ENCODE measurements around the gene CKS2. TPM values are rescaled to one million over a fixed set of nuclear protein-coding genes. Genes with fewer than 3 reads are reported as not detected.

CKS2 gene
- polyA plus RNA-seq, 1 donor (not counting 4 experiments of a cell fraction or from before 2014, with no cell fraction given): 291 TPM

GRCh38 chr9:89304020-89304833 is 6.8 kb upstream of the CKS2 start:
- dilution Hi-C loops (cut with MboI; ENCODE audit: extremely low pct_ligation_motif_present, low sequenced_read_pairs): no loop called here
- no peaks in the 10 kb centered on the region for H4K20me1 ChIP-seq (ENCODE audit: control insufficient read depth, extremely low read depth, insufficient read depth, low read length)

GRCh38 chr9:89304834-89305188 is 6.2 kb upstream of the CKS2 start:
- Histone ChIP-seq H3K79me2 (ENCODE audit: control insufficient read depth, insufficient read depth, low read length) (no peaks in the 10 kb centered on the region), H3K9me3 (ENCODE audit: control insufficient read depth, low read depth, low read length) (no peaks in the 10 kb centered on the region), H3K4me3 (ENCODE audit: control insufficient read depth in 2 of 3, extremely low read depth in 1 of 3, insufficient read depth in 2 of 3, low read depth in 1 of 3, low read length in 3 of 3) (no peak overlapping the region), H3K9ac (ENCODE audit: control insufficient read depth, extremely low read depth, insufficient read depth, low read length) (no peak overlapping the region), H3K4me2 (ENCODE audit: control insufficient read depth, extremely low read depth, insufficient read depth, low read depth, low read length) (no peak overlapping the region), H3K36me3 (ENCODE audit: control insufficient read depth in 2 of 2, extremely low read depth in 1 of 2, insufficient read depth in 2 of 2, low read length in 2 of 2) (peaks cover 0 to 6% of the 10 kb centered on the region in 2 experiments), H3K9me1 (ENCODE audit: control insufficient read depth, extremely low read depth, insufficient read depth, low read length) (no peaks in the 10 kb centered on the region), H3K4me1 (ENCODE audit: control insufficient read depth, extremely low read depth, insufficient read depth, low read length) (peaks cover 4% of the 10 kb centered on the region), H2AFZ (ENCODE audit: control insufficient read depth, low read length) (no peak overlapping the region), H4K20me1 (ENCODE audit: control insufficient read depth, extremely low read depth, insufficient read depth, low read length) (no peaks in the 10 kb centered on the region), H3K27me3 (ENCODE audit: control insufficient read depth, extremely low read depth, insufficient read depth, low read length) (no peaks in the 10 kb centered on the region), H3K27ac (ENCODE audit: control insufficient read depth, insufficient read depth, low read length) (no peak overlapping the region)
- TF ChIP-seq EZH2 (IDR thresholded peaks at IDR 0.05; ENCODE audit: low read length) (no peak), CTCF (optimal IDR thresholded peaks at IDR 0.05 in 1 of 3, IDR thresholded peaks at IDR 0.05 in 1 of 3, conservative IDR thresholded peaks at IDR 0.05 in 1 of 3; ENCODE audit: extremely low read depth in 1 of 3, insufficient read depth in 2 of 3, low read length in 3 of 3) (no peak)
- no peak for DNase-seq (ENCODE audit: low read depth, low spot score)
- dilution Hi-C loops (cut with MboI; ENCODE audit: extremely low pct_ligation_motif_present, low sequenced_read_pairs): no loop called here
- FAIRE-seq: no peak

More at GRCh38 chr9:89304020-89304833, 6.8 kb upstream of the CKS2 start:
- H3K9me1 ChIP-seq (ENCODE audit: control insufficient read depth, extremely low read depth, insufficient read depth, low read length): no peaks in the 10 kb centered on the region
- H3K4me2 ChIP-seq (ENCODE audit: control insufficient read depth, extremely low read depth, insufficient read depth, low read depth, low read length): no peak overlapping the region
- TF ChIP-seq EZH2 (IDR thresholded peaks at IDR 0.05; ENCODE audit: low read length): no peak
- no peak for TF ChIP-seq CTCF (optimal IDR thresholded peaks at IDR 0.05 in 1 of 3, IDR thresholded peaks at IDR 0.05 in 1 of 3, conservative IDR thresholded peaks at IDR 0.05 in 1 of 3; ENCODE audit: extremely low read depth in 1 of 3, insufficient read depth in 2 of 3, low read length in 3 of 3)
- H2AFZ ChIP-seq (ENCODE audit: control insufficient read depth, low read length): no peak overlapping the region
- H3K9ac ChIP-seq (ENCODE audit: control insufficient read depth, extremely low read depth, insufficient read depth, low read length): no peak overlapping the region
- no peaks in the 10 kb centered on the region for H3K27me3 ChIP-seq (ENCODE audit: control insufficient read depth, extremely low read depth, insufficient read depth, low read length)
- H3K4me3 ChIP-seq (ENCODE audit: control insufficient read depth in 2 of 3, extremely low read depth in 1 of 3, insufficient read depth in 2 of 3, low read depth in 1 of 3, low read length in 3 of 3): no peak overlapping the region
- H3K4me1 ChIP-seq (ENCODE audit: control insufficient read depth, extremely low read depth, insufficient read depth, low read length): no peaks in the 10 kb centered on the region
- H3K79me2 ChIP-seq (ENCODE audit: control insufficient read depth, insufficient read depth, low read length): no peaks in the 10 kb centered on the region
- H3K36me3 ChIP-seq (ENCODE audit: control insufficient read depth in 2 of 2, extremely low read depth in 1 of 2, insufficient read depth in 2 of 2, low read length in 2 of 2): peaks cover 0 to 6% of the 10 kb centered on the region in 2 experiments
- H3K9me3 ChIP-seq (ENCODE audit: control insufficient read depth, low read depth, low read length): no peaks in the 10 kb centered on the region
- no peak for FAIRE-seq
- DNase-seq (ENCODE audit: low read depth, low spot score): no peak
- no peak overlapping the region for H3K27ac ChIP-seq (ENCODE audit: control insufficient read depth, insufficient read depth, low read length)
